ENCODE results near the gene CNTNAP2.

GRCh38 chr7:147207988-147208387 is 1091.4 kb downstream of the CNTNAP2 start:
- TF ChIP-seq CTCF (IDR thresholded peaks at IDR 0.05; ENCODE audit: borderline replicate concordance, extremely low read depth, low read length, poor library complexity, severe bottlenecking) (no peak), EZH2 (IDR thresholded peaks at IDR 0.05; ENCODE audit: borderline replicate concordance, low read depth, low read length, severe bottlenecking) (no peak)
